ENCODE measurements around the gene SLIT3. TPM values are rescaled to one million over a fixed set of nuclear protein-coding genes. Genes with fewer than 3 reads are reported as not detected.

The SLIT3 gene
- total RNA-seq, 4 donors from 2014 or later = 41.1 to 86.6 (median 62.7) TPM

DNA sequence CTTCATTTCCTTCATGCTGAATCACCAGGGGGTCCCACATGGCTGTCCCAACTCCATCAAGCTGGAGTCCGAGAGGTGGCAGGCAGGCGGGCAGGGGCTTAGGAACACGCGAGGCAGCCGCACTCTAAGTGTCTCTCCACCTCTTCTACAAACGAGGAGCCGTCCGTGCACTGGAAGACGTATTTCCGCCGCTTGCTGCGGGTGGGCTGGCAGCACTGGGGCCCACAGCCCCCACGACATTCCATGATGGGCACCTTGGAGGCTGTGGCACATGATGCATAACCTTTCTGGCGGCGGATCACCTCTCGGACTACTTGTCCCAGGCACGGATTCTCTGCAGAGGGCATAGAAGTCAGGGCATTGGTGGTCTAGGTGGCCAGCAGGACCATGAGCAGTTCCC is 634.6 kb downstream of the SLIT3 start:
- Histone ChIP-seq H3K27me3 (no peaks in the 10 kb centered on the region), H3K9me3 (no peaks in the 10 kb centered on the region), H3K27ac (replicated peaks in 1 of 4) (no peak overlapping the region), H3K4me1 (no peaks in the 10 kb centered on the region), H3K36me3 (peaks cover 0 to 67% (median 25%) of the 10 kb centered on the region in 4 donors), H3K4me3 (no peak overlapping the region)
- 90% methylated on average over 14 of the region's 17 CpGs for WGBS
- intact Hi-C loops (cut with DNase I) = no loop called here
- TF ChIP-seq CTCF (IDR thresholded peaks at IDR 0.05) (no peak), POLR2AphosphoS5 (IDR thresholded peaks at IDR 0.05) (no peak), EP300 (IDR thresholded peaks at IDR 0.05) (no peak), POLR2A (IDR thresholded peaks at IDR 0.05; ENCODE audit: low read depth) (no peak)
- no peak for DNase-seq (ENCODE audit: extremely low spot score)

DNA sequence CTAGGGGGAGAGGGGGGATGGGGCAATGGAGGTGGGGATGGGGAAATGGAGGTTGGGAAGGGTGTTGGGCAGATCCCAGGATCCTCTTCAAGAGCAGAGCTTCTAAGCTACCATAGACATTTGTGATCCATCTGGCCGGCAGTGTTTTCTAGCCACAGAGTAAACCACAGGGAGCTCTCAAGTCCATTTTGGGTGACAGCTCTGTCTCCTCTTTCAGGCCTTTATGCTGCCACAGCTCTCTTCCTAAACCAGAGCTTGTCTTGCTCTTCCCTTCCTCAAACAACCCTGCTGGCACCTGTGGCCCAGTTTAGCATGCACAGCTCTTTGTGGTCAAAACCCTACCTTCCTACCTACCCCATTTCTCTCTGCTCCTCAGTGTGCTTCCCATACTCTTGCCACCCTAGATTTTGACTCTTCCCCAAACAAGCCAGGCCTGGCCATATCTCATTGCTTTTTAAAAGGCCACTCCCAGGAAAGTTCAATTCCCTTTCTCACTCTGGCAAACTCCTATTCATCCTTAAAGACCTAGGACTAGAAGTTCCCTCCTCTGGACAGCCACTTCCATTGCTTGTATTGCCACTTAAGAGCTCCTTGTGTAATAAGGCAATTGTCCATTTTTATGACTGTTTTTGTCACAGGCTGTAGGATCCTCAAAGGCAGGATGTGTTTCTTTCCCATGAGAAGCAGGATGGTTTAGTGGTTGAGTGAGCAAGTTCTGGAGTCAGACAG is 637.5 kb downstream of the SLIT3 start:
- Histone ChIP-seq H3K4me1 (no peaks in the 10 kb centered on the region), H3K9me3 (no peaks in the 10 kb centered on the region), H3K4me3 (no peak overlapping the region), H3K27me3 (no peaks in the 10 kb centered on the region), H3K36me3 (peaks cover 0 to 39% (median 14%) of the 10 kb centered on the region in 4 donors), H3K27ac (replicated peaks in 1 of 4) (no peak overlapping the region)
- DNase-seq (ENCODE audit: extremely low spot score) = no peak
- intact Hi-C loops (cut with DNase I) = no loop called here
- TF ChIP-seq CTCF (IDR thresholded peaks at IDR 0.05) (no peak), EP300 (IDR thresholded peaks at IDR 0.05) (no peak), POLR2A (IDR thresholded peaks at IDR 0.05; ENCODE audit: low read depth) (no peak), POLR2AphosphoS5 (IDR thresholded peaks at IDR 0.05) (no peak)
- 94% methylated on average over 1 of the region's 1 CpG for WGBS

DNA sequence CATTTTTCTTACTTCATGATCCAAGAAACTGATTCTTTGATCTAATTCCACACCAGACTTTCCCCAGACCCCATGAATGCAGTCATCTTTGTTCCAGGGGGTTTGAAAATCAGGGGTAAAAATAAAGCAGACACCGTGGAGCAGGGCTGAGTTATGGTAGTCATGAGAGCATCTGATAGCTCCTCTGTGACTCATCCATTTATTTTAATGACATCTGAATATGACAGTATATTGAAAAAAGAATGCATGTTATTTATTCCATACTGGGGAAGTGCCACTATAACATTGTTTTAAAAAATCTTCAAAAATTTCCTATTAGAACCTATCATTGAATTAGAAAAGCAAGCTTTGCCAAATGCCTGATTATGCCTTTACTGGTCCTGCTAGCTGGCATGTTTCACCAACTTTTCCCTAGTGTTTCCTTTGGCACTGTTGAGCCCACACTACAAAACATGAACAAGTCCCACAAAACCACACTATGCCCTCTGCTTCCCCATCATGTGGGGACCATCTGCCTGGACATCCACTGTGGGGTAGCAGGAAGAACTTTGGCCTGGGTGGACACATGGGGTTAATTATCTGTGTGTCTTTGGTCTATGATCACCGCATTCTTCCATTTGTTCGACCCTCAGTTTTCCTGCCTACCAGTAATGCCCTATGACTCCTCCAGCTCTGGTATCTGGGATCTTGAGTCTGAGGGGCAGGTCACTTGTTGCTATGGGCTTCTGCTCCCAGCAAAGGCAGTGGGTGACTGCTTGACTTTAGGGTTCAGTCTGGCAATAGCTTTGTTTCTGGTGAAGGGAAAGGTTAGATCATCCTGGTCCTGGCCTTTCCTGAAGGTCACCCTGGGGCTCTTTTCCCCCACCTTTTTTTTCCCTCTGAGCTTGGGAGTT is 639.1 kb downstream of the SLIT3 start:
- Histone ChIP-seq H3K27me3 (no peaks in the 10 kb centered on the region), H3K27ac (replicated peaks in 1 of 4) (no peak overlapping the region), H3K9me3 (no peaks in the 10 kb centered on the region), H3K4me1 (no peaks in the 10 kb centered on the region), H3K4me3 (no peak overlapping the region), H3K36me3 (peaks cover 0 to 24% (median 9%) of the 10 kb centered on the region in 4 donors)
- TF ChIP-seq CTCF (IDR thresholded peaks at IDR 0.05) = no peak
- TF ChIP-seq POLR2A (IDR thresholded peaks at IDR 0.05; ENCODE audit: low read depth) = no peak
- intact Hi-C loops (cut with DNase I) = no loop called here
- WGBS = 71% methylated on average over 3 of the region's 3 CpGs
- DNase-seq (ENCODE audit: extremely low spot score) = no peak

GRCh38 chr5:168660691-168661090 is 640.2 kb downstream of the SLIT3 start:
- 92% methylated on average over 4 of the region's 4 CpGs for WGBS
- H3K4me1 ChIP-seq = peaks cover 0 to 5% (median 0%) of the 10 kb centered on the region in 4 donors

More at GRCh38 chr5:168660691-168661090, 640.2 kb downstream of the SLIT3 start:
- H3K27me3 ChIP-seq = no peaks in the 10 kb centered on the region
- no peak overlapping the region for H3K27ac ChIP-seq (replicated peaks in 1 of 4)
- TF ChIP-seq CTCF (IDR thresholded peaks at IDR 0.05) (no peak), EP300 (IDR thresholded peaks at IDR 0.05) (no peak), POLR2AphosphoS5 (IDR thresholded peaks at IDR 0.05) (no peak), POLR2A (IDR thresholded peaks at IDR 0.05; ENCODE audit: low read depth) (no peak)
- DNase-seq (ENCODE audit: extremely low spot score) = no peak
- intact Hi-C loops (cut with DNase I) = no loop called here
- no peak overlapping the region for H3K4me3 ChIP-seq
- H3K9me3 ChIP-seq = no peaks in the 10 kb centered on the region
- H3K36me3 ChIP-seq = peaks cover 0 to 17% (median 8%) of the 10 kb centered on the region in 4 donors

Measured in esophagus muscularis mucosa (tissue), 4 donors.